ENCODE data around the gene ADORA2A. TPM values are rescaled to one million over a fixed set of nuclear protein-coding genes. Genes with fewer than 3 reads are reported as not detected.

Gene ADORA2A
- total RNA-seq, 1 donor from 2014 or later: 10.4 TPM

DNA sequence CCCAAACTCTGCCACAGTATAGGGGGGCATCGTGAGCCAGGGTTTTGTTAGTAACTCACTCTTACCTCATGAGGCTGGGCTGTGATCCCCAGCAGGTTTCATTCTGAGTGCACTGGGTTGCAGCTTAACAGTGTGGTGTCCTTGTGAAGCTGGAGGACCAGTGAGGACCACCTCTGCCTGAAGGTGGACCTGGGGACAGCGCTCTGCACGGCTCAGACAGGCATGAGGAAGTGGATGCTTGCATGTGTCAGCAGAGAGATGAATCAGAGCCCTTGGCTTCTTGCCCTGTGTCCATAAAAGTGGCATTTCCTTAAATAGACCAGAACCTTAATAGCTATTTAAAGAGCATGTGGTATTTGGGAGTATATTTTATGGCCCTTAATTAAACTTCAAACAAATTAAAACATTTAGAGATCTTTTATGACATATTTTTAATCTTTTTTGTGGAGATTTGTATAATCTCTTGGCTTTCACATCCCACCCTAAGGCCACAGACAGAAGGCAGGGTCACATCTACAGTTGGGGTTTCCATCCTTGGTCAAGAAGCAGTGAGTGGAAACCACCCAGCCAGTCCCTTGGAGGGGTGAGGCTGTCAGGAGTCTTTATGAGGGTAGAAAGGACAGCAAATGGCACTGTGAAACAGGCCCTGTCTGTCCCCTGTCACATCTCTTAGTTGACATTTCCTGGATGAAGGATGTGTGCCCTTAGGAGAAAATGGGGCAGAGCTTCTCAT, 24.8 kb upstream of the ADORA2A start:
- no peaks in the 10 kb centered on the region for H3K9me3 ChIP-seq (ENCODE audit: control insufficient read depth in 3 of 3, low read length in 3 of 3)
- H3K27me3 ChIP-seq (ENCODE audit: control insufficient read depth in 3 of 3, insufficient read depth in 3 of 3, low read length in 3 of 3): no peaks in the 10 kb centered on the region
- H3K4me1 ChIP-seq (ENCODE audit: control insufficient read depth in 3 of 3, insufficient read depth in 3 of 3, low read length in 3 of 3): peaks cover 33 to 64% (median 57%) of the 10 kb centered on the region in 3 donors
- H3K36me3 ChIP-seq (ENCODE audit: control insufficient read depth in 3 of 3, insufficient read depth in 3 of 3, low read length in 3 of 3): peaks cover 0 to 11% (median 5%) of the 10 kb centered on the region in 3 donors
- H3K9ac ChIP-seq (ENCODE audit: low read depth in 1 of 3, low read length in 3 of 3): peak overlapping the region in 2 of 3 donors; percentile 27 to 64
- H3K27ac ChIP-seq (ENCODE audit: low read depth, low read length): peak overlapping the region; percentile 90
- peak overlapping the region; percentile 7 to 65 (median 55) for H3K4me3 ChIP-seq (ENCODE audit: low read length in 3 of 3)

- no peak overlapping the region for H3K4me3 ChIP-seq (ENCODE audit: low read length in 3 of 3)
- no peak overlapping the region for H3K9ac ChIP-seq (ENCODE audit: low read depth in 1 of 3, low read length in 3 of 3)
- H3K27me3 ChIP-seq (ENCODE audit: control insufficient read depth in 3 of 3, insufficient read depth in 3 of 3, low read length in 3 of 3): no peaks in the 10 kb centered on the region
- H3K36me3 ChIP-seq (ENCODE audit: control insufficient read depth in 3 of 3, insufficient read depth in 3 of 3, low read length in 3 of 3): peaks cover 0 to 8% (median 5%) of the 10 kb centered on the region in 3 donors
- H3K4me1 ChIP-seq (ENCODE audit: control insufficient read depth in 3 of 3, insufficient read depth in 3 of 3, low read length in 3 of 3): peaks cover 39 to 71% (median 64%) of the 10 kb centered on the region in 3 donors
- H3K9me3 ChIP-seq (ENCODE audit: control insufficient read depth in 3 of 3, low read length in 3 of 3): no peaks in the 10 kb centered on the region
- H3K27ac ChIP-seq (ENCODE audit: low read depth, low read length): peak overlapping the region; percentile 90
Measured at GRCh38 chr22:24403346-24403745, 24.1 kb upstream of the ADORA2A start.

DNA sequence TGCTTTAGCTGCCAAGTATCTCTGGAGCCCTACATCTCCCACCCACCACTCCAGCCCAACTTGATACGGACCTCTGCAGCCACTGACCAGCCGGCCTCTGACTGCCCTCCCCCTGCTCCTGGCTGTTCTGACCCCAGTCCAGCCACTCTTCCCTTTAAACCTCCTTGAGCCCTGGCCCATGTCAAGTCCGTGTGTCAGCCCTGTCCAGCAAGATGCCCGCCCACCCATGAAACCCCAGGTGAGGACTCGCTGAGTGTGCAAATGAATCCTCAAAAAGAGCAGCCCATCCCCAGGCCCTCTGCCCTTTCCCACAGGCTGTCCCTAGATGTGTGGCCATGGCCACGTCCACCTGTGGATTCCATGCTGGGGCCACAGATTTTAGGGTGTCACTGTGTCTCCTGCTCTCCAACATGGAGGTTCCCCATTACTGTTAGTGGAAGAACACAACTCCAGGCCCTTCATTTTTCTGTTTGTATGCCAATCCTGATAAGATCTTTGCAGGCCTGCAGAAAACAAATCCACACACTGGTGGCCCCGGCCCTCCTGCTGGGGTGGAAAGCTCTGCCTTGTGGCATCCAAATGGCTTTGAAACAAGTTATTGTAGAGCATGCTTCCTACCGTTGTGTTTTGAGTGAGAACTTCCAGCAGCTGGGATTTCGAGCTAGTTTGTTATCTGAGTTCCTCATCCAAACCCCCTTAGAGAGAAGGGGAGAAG, 22.7 kb upstream of the ADORA2A start:
- Histone ChIP-seq H3K27ac (ENCODE audit: low read depth, low read length) (no peak overlapping the region), H3K9ac (ENCODE audit: low read depth in 1 of 3, low read length in 3 of 3) (no peak overlapping the region), H3K27me3 (ENCODE audit: control insufficient read depth in 3 of 3, insufficient read depth in 3 of 3, low read length in 3 of 3) (no peaks in the 10 kb centered on the region), H3K4me1 (ENCODE audit: control insufficient read depth in 3 of 3, insufficient read depth in 3 of 3, low read length in 3 of 3) (peaks cover 41 to 76% (median 67%) of the 10 kb centered on the region in 3 donors), H3K4me3 (ENCODE audit: low read length in 3 of 3) (no peak overlapping the region), H3K9me3 (ENCODE audit: control insufficient read depth in 3 of 3, low read length in 3 of 3) (no peaks in the 10 kb centered on the region), H3K36me3 (ENCODE audit: control insufficient read depth in 3 of 3, insufficient read depth in 3 of 3, low read length in 3 of 3) (peaks cover 0 to 8% (median 5%) of the 10 kb centered on the region in 3 donors)

DNA sequence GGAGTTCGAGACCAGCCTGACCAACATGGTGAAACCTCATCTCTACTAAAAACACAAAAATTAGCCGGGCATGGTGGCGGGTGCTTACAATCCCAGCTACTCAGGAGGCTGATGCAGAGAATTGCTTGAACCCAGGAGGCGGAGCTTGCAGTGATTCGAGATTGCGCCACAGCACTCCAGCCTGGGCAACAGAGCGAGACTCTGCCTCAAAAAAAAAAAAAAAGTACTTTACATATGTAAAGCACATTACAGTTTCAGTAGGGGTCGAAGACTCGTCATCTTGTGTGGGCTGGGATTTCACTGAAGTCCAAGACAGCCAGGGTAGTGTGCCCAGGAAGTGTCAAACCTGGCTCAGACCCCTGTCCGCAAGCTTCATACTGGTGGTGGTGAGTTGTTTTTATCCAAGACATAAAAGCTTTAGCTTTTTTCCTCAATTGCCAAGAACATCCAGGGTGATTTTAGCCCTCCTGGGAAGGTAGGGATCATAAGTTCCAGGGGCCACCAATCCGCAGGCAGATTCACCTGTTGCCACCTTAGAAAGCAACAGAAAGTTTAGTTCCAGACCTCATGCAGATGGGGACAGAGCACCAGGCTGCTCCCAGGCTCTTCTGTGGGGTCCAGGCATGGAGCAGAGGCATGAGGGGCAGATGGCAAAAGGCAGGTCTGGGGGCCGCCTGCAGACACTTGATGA, 21.6 kb upstream of the ADORA2A start:
- peaks cover 4 to 9% (median 8%) of the 10 kb centered on the region in 3 donors for H3K36me3 ChIP-seq (ENCODE audit: control insufficient read depth in 3 of 3, insufficient read depth in 3 of 3, low read length in 3 of 3)
- no peak overlapping the region for H3K27ac ChIP-seq (ENCODE audit: low read depth, low read length)
- H3K4me3 ChIP-seq (ENCODE audit: low read length in 3 of 3): no peak overlapping the region
- no peaks in the 10 kb centered on the region for H3K9me3 ChIP-seq (ENCODE audit: control insufficient read depth in 3 of 3, low read length in 3 of 3)
- no peaks in the 10 kb centered on the region for H3K27me3 ChIP-seq (ENCODE audit: control insufficient read depth in 3 of 3, insufficient read depth in 3 of 3, low read length in 3 of 3)
- peak overlapping the region in 1 of 3 donors; percentile 45 for H3K9ac ChIP-seq (ENCODE audit: low read depth in 1 of 3, low read length in 3 of 3)
- H3K4me1 ChIP-seq (ENCODE audit: control insufficient read depth in 3 of 3, insufficient read depth in 3 of 3, low read length in 3 of 3): peaks cover 41 to 67% (median 59%) of the 10 kb centered on the region in 3 donors

DNA sequence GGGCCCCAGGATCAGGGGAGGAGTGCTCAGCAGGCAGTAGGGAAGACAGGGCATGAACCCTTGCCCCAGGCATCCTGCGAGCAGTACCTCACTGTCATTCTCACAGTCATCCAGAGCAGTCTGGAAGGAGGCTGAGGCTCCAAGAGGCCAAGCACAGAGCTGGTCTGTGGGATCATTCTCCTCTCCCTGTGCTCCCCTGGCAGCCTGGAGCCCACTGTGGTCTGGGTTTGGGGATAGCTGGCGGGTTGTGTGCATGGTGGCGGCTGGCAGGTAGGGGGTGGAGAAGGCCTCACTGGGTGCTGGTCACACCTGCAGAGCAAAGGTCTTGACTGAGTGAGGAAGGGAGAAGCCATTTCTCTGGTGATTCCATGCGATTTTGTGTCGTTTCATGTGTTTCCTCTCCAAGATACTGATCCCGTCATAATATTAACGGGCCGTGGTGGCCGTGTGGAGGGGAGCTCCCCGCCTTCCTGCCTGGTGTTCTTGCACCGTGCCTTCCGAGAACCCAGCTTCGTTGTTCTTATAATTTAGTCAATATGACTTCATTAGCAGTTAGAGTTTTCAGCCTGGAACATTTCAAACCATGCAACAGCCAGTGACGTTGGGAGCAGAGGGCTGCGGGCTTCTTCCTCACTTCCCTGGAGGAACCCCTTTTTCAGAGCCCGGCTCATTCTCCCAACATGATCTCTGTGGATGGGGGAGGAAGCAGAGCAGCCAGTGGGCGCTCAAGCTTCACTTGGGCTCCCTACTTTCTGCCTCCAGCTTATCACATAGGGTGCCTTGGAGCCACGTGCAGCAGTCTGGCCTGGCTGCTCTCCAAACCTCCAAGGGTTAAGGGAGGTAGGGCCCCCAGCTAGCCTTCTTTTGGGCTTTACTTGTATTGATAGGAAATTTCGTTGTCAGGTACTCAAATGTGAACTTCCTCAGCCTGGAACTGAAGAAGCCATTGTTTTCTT, 20.8 kb upstream of the ADORA2A start:
- Histone ChIP-seq H3K9ac (ENCODE audit: low read depth in 1 of 3, low read length in 3 of 3) (peak overlapping the region in 1 of 3 donors; percentile 45), H3K4me3 (ENCODE audit: low read length in 3 of 3) (no peak overlapping the region), H3K27me3 (ENCODE audit: control insufficient read depth in 3 of 3, insufficient read depth in 3 of 3, low read length in 3 of 3) (no peaks in the 10 kb centered on the region), H3K36me3 (ENCODE audit: control insufficient read depth in 3 of 3, insufficient read depth in 3 of 3, low read length in 3 of 3) (peaks cover 5 to 11% (median 9%) of the 10 kb centered on the region in 3 donors), H3K27ac (ENCODE audit: low read depth, low read length) (peak overlapping the region; percentile 56), H3K4me1 (ENCODE audit: control insufficient read depth in 3 of 3, insufficient read depth in 3 of 3, low read length in 3 of 3) (peaks cover 36 to 59% (median 53%) of the 10 kb centered on the region in 3 donors), H3K9me3 (ENCODE audit: control insufficient read depth in 3 of 3, low read length in 3 of 3) (no peaks in the 10 kb centered on the region)

DNA sequence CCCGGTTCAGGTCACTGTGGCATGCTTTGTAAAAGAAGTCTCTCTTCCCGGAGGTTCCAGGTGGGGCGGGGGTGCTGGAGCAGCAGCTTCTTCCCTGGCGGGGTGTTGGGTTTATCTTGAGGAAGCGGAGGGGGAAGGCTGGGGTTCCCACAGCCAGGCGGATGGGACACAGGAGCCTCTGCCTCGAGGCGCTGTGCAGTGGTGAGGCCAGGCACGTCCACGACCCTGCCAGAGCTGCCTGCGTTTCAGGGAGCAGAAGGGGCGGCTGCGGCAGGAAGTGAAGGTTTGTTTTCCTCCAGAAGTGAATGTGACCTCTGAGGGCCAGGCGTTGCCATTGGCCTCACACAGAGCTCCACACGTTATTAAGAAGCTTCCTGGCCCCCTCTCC, 20.1 kb upstream of the ADORA2A start:
- Histone ChIP-seq H3K9ac (ENCODE audit: low read depth in 1 of 3, low read length in 3 of 3) (peak overlapping the region in 1 of 3 donors; percentile 11), H3K9me3 (ENCODE audit: control insufficient read depth in 3 of 3, low read length in 3 of 3) (no peaks in the 10 kb centered on the region), H3K27ac (ENCODE audit: low read depth, low read length) (peak overlapping the region; percentile 56), H3K4me3 (ENCODE audit: low read length in 3 of 3) (no peak overlapping the region), H3K36me3 (ENCODE audit: control insufficient read depth in 3 of 3, insufficient read depth in 3 of 3, low read length in 3 of 3) (peaks cover 9 to 13% (median 10%) of the 10 kb centered on the region in 3 donors), H3K4me1 (ENCODE audit: control insufficient read depth in 3 of 3, insufficient read depth in 3 of 3, low read length in 3 of 3) (peaks cover 32 to 52% (median 46%) of the 10 kb centered on the region in 3 donors), H3K27me3 (ENCODE audit: control insufficient read depth in 3 of 3, insufficient read depth in 3 of 3, low read length in 3 of 3) (no peaks in the 10 kb centered on the region)

DNA sequence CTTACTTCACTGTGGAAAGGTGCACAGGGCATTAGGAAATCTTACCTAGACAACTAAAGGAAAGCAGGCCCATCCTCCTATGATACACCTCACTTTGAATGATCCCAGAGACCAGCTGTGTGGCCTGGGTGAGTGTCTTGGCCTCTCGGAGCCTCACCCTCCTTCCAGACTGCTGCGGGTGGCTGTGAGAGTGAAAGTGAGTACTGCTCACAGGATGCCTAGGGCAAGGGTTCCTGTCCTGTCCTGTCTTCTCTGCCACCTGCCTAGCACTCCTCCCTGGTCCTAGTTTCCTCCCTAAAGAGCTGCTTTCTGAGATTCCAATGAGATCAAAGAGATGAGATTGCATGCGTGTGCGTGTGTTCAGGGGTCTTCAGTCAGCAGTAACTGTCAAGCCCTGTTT, 19.5 kb upstream of the ADORA2A start:
- H3K9me3 ChIP-seq (ENCODE audit: control insufficient read depth in 3 of 3, low read length in 3 of 3): no peaks in the 10 kb centered on the region
- peak overlapping the region; percentile 56 for H3K27ac ChIP-seq (ENCODE audit: low read depth, low read length)
- H3K27me3 ChIP-seq (ENCODE audit: control insufficient read depth in 3 of 3, insufficient read depth in 3 of 3, low read length in 3 of 3): no peaks in the 10 kb centered on the region
- H3K4me1 ChIP-seq (ENCODE audit: control insufficient read depth in 3 of 3, insufficient read depth in 3 of 3, low read length in 3 of 3): peaks cover 26 to 46% (median 41%) of the 10 kb centered on the region in 3 donors
- peaks cover 12 to 16% (median 15%) of the 10 kb centered on the region in 3 donors for H3K36me3 ChIP-seq (ENCODE audit: control insufficient read depth in 3 of 3, insufficient read depth in 3 of 3, low read length in 3 of 3)
- H3K4me3 ChIP-seq (ENCODE audit: low read length in 3 of 3): no peak overlapping the region
- H3K9ac ChIP-seq (ENCODE audit: low read depth in 1 of 3, low read length in 3 of 3): peak overlapping the region in 1 of 3 donors; percentile 33

DNA sequence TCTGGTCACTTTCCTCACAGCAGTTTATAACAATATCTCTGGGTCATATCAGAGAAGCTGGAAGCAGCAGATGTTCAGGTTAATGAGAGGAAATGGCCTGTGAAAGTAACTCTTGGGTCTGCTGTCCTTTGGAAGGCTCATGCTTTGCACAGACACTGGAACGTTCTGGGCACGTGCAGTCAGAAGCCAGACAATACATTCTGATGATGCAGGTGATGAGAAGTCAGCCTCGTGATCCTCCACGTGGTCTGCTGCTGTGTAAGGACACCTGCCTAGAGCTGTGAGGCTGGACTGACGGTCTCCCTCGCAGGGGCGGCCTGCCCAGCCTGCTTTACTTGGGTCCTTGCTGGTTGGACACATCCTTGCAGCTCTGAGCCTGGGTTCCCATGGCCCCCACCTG, 18.8 kb upstream of the ADORA2A start:
- H3K9me3 ChIP-seq (ENCODE audit: control insufficient read depth in 3 of 3, low read length in 3 of 3): no peaks in the 10 kb centered on the region
- peaks cover 13 to 18% (median 15%) of the 10 kb centered on the region in 3 donors for H3K36me3 ChIP-seq (ENCODE audit: control insufficient read depth in 3 of 3, insufficient read depth in 3 of 3, low read length in 3 of 3)
- peaks cover 21 to 40% (median 34%) of the 10 kb centered on the region in 3 donors for H3K4me1 ChIP-seq (ENCODE audit: control insufficient read depth in 3 of 3, insufficient read depth in 3 of 3, low read length in 3 of 3)
- peak overlapping the region in 1 of 3 donors; percentile 33 for H3K9ac ChIP-seq (ENCODE audit: low read depth in 1 of 3, low read length in 3 of 3)
- H3K27me3 ChIP-seq (ENCODE audit: control insufficient read depth in 3 of 3, insufficient read depth in 3 of 3, low read length in 3 of 3): no peaks in the 10 kb centered on the region
- H3K27ac ChIP-seq (ENCODE audit: low read depth, low read length): no peak overlapping the region
- no peak overlapping the region for H3K4me3 ChIP-seq (ENCODE audit: low read length in 3 of 3)

GRCh38 chr22:24409707-24410106, 17.7 kb upstream of the ADORA2A start:
- no peaks in the 10 kb centered on the region for H3K27me3 ChIP-seq (ENCODE audit: control insufficient read depth in 3 of 3, insufficient read depth in 3 of 3, low read length in 3 of 3)
- H3K4me3 ChIP-seq (ENCODE audit: low read length in 3 of 3): no peak overlapping the region
- H3K36me3 ChIP-seq (ENCODE audit: control insufficient read depth in 3 of 3, insufficient read depth in 3 of 3, low read length in 3 of 3): peaks cover 17 to 22% (median 20%) of the 10 kb centered on the region in 3 donors
- H3K9me3 ChIP-seq (ENCODE audit: control insufficient read depth in 3 of 3, low read length in 3 of 3): no peaks in the 10 kb centered on the region
- no peak overlapping the region for H3K27ac ChIP-seq (ENCODE audit: low read depth, low read length)
- peaks cover 17 to 29% (median 24%) of the 10 kb centered on the region in 3 donors for H3K4me1 ChIP-seq (ENCODE audit: control insufficient read depth in 3 of 3, insufficient read depth in 3 of 3, low read length in 3 of 3)
- H3K9ac ChIP-seq (ENCODE audit: low read depth in 1 of 3, low read length in 3 of 3): no peak overlapping the region
